Esophagus muscularis mucosa (tissue), 4 donors: Measurements from ENCODE around the gene PRAMEF20. TPM values are rescaled to one million over a fixed set of nuclear protein-coding genes. Genes with fewer than 3 reads are reported as not detected.

ENCODE experiments used
- DNase-seq: peaks from one replicate; pipeline ENCODE4 v3.0.0-alpha.2; 2017; ENCODE audit errors: extremely low spot score
- H3K27ac ChIP-seq, 4 donors: fragments of 200-600 bp; sonication (generic); replicated peaks in 1 of 4; 1 replicate in 3 of 4; 2 replicates in 1 of 4; pipeline ENCODE4 v1.5.1; 2016 to 2019; ENCODE audit warnings: mild to moderate bottlenecking in 1 of 4
- H3K27me3 ChIP-seq, 4 donors: fragments of 200-600 bp; sonication (generic); one replicate each; pipeline versions ENCODE4 v1.5.1 to v1.6.0; 2016 to 2019
- H3K36me3 ChIP-seq, 4 donors: fragments of 200-600 bp; sonication (generic); one replicate each; pipeline ENCODE4 v1.5.1; 2016 to 2019
- H3K4me1 ChIP-seq, 4 donors: fragments of 200-600 bp; sonication (generic); one replicate each; pipeline ENCODE4 v1.5.1; 2016 to 2019
- H3K4me3 ChIP-seq, 4 donors: fragments of 200-600 bp; sonication (generic); 1 replicate in 2 of 4; 2 replicates in 2 of 4; pipeline ENCODE4 v1.5.1; 2016 to 2019; ENCODE audit warnings: mild to moderate bottlenecking in 4 of 4, moderate library complexity in 1 of 4
- H3K9me3 ChIP-seq, 4 donors: fragments of 200-600 bp; sonication (generic); 1 replicate in 3 of 4; 2 replicates in 1 of 4; pipeline ENCODE4 v1.5.1; 2016 to 2019
- EP300 ChIP-seq: sonication (generic); formaldehyde crosslinking; IDR thresholded peaks from one replicate; pipeline ENCODE4 v1.6.1; 2017; ENCODE audit warnings: antibody characterized with exemption
- POLR2A ChIP-seq: fragments of 450-650 bp; IDR thresholded peaks from one replicate; pipeline ENCODE4 v1.6.1; 2017; ENCODE audit warnings: antibody characterized with exemption, moderate library complexity, mild to moderate bottlenecking, low read depth
- POLR2AphosphoS5 ChIP-seq, 2 donors: sonication (generic); formaldehyde crosslinking; IDR thresholded peaks; one replicate each; pipeline ENCODE4 v1.6.1; 2017; ENCODE audit warnings: antibody characterized with exemption in 2 of 2
- WGBS: methylation state at CpG from one replicate; pipeline ENCODE4 v1.1.5; 2018; 5-methylcytosine and 5-hydroxymethylcytosine counted together
- intact Hi-C: fragments of 100-400 bp; cut with DNase I; formaldehyde crosslinking; loops from one replicate; pipeline ENCODE4 v1.15.1; 2023
- total RNA-seq, 4 donors: library from RNA; depleted of rRNA; stranded (reverse); fragments of >200 nt; gene quantifications; one replicate each; pipeline versions ENCODE4 v1.1.0 to v1.2.1, GENCODE V29; 2016
- TF ChIP-seq, protein P1 (sequence below), 3 experiments: fragments of 200-600 bp in 2 of 3; fragments of 450-650 bp in 1 of 3; sonication (generic) in 2 of 3; IDR thresholded peaks; one replicate each; pipeline ENCODE4 v1.5.1; 2017 to 2019; ENCODE audit warnings: antibody characterized with exemption in 3 of 3, mild to moderate bottlenecking in 2 of 3, moderate library complexity in 1 of 3

PRAMEF20 gene
- total RNA-seq, 4 donors from 2014 or later: not detected

DNA sequence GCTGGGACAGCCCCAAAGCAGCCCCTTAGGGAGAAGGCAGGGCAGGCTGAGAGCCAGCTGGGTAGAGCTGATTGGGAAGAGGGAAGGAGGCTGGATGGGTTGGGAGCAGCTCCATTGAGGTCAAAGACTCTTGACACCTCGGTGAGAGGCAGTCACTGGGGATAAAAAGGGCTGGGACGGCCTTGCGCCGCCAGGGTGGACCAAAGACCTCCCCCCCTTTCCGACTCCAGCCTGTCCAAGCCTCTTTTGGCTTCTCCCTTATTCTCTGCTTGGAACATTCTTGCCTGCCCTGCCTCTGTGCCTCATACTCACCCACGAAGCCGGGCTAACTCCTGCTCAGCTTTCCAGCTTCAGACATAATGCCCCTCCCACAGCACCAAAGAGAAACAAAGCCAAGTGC is 52.4 kb downstream of the PRAMEF20 start:
- TF ChIP-seq EP300: no peak
- TF ChIP-seq, protein P1, sequence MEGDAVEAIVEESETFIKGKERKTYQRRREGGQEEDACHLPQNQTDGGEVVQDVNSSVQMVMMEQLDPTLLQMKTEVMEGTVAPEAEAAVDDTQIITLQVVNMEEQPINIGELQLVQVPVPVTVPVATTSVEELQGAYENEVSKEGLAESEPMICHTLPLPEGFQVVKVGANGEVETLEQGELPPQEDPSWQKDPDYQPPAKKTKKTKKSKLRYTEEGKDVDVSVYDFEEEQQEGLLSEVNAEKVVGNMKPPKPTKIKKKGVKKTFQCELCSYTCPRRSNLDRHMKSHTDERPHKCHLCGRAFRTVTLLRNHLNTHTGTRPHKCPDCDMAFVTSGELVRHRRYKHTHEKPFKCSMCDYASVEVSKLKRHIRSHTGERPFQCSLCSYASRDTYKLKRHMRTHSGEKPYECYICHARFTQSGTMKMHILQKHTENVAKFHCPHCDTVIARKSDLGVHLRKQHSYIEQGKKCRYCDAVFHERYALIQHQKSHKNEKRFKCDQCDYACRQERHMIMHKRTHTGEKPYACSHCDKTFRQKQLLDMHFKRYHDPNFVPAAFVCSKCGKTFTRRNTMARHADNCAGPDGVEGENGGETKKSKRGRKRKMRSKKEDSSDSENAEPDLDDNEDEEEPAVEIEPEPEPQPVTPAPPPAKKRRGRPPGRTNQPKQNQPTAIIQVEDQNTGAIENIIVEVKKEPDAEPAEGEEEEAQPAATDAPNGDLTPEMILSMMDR (IDR thresholded peaks at IDR 0.05): no peak
- no peaks in the 10 kb centered on the region for H3K36me3 ChIP-seq
- WGBS: 77% methylated on average over 7 of the region's 7 CpGs
- no peaks in the 10 kb centered on the region for H3K9me3 ChIP-seq
- H3K4me3 ChIP-seq: no peak overlapping the region
- H3K4me1 ChIP-seq: no peaks in the 10 kb centered on the region
- no peak for DNase-seq
- peaks cover 0 to 65% (median 0%) of the 10 kb centered on the region in 4 donors for H3K27me3 ChIP-seq
- intact Hi-C loops: no loop called here
- no peak overlapping the region for H3K27ac ChIP-seq

DNA sequence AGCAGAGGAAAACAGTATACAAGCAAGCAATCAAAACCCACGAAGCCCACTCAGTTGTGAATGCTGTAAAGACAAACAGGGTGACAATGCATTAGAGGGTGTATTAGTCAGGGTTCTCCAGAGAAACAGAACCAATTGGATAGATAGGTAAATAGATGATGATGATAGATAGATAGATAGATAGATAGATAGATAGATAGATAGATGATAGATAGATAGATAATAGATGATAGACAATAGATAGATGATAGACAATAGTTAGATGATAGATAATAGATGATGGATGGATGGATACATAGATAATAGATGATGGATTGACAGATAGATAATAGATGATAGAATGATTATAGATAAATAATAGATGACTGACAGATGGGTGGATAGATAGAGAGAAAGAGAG is 55.3 kb downstream of the PRAMEF20 start:
- no peaks in the 10 kb centered on the region for H3K36me3 ChIP-seq
- peaks cover 0 to 51% (median 0%) of the 10 kb centered on the region in 4 donors for H3K27me3 ChIP-seq
- no peak overlapping the region for H3K4me3 ChIP-seq
- DNase-seq: no peak
- intact Hi-C loops: no loop called here
- no peak overlapping the region for H3K27ac ChIP-seq
- WGBS: 87% methylated on average over 1 of the region's 1 CpG
- H3K4me1 ChIP-seq: no peaks in the 10 kb centered on the region
- no peaks in the 10 kb centered on the region for H3K9me3 ChIP-seq
- TF ChIP-seq POLR2A (no peak), EP300 (no peak), POLR2AphosphoS5 (IDR thresholded peaks at IDR 0.05) (no peak)
- TF ChIP-seq, protein P1 (IDR thresholded peaks at IDR 0.05): no peak

DNA sequence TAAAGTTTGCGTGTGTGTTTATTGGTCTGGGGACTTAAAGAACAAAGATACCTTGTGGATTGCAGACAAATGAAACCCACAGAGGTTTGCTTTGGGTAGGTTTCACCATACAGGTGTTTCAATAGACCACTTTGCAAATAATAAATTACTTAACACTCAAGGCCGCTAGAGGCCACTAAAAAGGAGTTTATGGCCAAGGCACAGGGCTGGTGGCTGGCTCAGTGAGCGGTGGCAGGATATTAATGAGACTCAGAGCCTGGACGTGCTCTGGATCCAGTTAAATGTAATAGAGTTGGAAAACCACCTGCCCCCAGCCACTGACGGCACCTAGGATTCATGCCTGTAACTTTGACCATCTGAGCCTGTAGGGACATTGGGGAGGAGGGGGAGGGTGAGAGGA is 59.1 kb downstream of the PRAMEF20 start:
- H3K9me3 ChIP-seq: peaks cover 0 to 2% (median 0%) of the 10 kb centered on the region in 4 donors
- TF ChIP-seq, protein P1 (IDR thresholded peaks at IDR 0.05): no peak
- no peak for TF ChIP-seq POLR2AphosphoS5 (IDR thresholded peaks at IDR 0.05)
- TF ChIP-seq POLR2A: no peak
- TF ChIP-seq EP300: no peak
- no peaks in the 10 kb centered on the region for H3K4me1 ChIP-seq
- DNase-seq: no peak
- 43% methylated on average over 5 of the region's 5 CpGs for WGBS
- no peak overlapping the region for H3K4me3 ChIP-seq
- intact Hi-C loops: no loop called here
- H3K27me3 ChIP-seq: peaks cover 0 to 31% (median 0%) of the 10 kb centered on the region in 4 donors
- H3K36me3 ChIP-seq: no peaks in the 10 kb centered on the region
- H3K27ac ChIP-seq: no peak overlapping the region

Other genes with a start within 250 kb of the PRAMEF20 start
- gene HNRNPCL4, start 244.8 kb upstream of the PRAMEF20 start, total RNA-seq: not detected
- gene PRAMEF9, start 238.6 kb upstream of the PRAMEF20 start, total RNA-seq: not detected
- not detected for gene PRAMEF13, start 209.0 kb upstream of the PRAMEF20 start, total RNA-seq
- gene PRAMEF18, start 184.3 kb upstream of the PRAMEF20 start, total RNA-seq: not detected
- gene PRAMEF5, start 156.3 kb upstream of the PRAMEF20 start, total RNA-seq: not detected
- not detected for gene PRAMEF8, start 125.3 kb upstream of the PRAMEF20 start, total RNA-seq
- not detected for gene PRAMEF33, start 106.9 kb upstream of the PRAMEF20 start, total RNA-seq
- not detected for gene PRAMEF15, start 94.9 kb upstream of the PRAMEF20 start, total RNA-seq
- not detected for gene PRAMEF14, start 63.3 kb upstream of the PRAMEF20 start, total RNA-seq
- not detected for gene PRAMEF19, start 38.5 kb upstream of the PRAMEF20 start, total RNA-seq
- not detected for gene PRAMEF17, start 20.8 kb upstream of the PRAMEF20 start, total RNA-seq
- gene LRRC38, start 103.6 kb downstream of the PRAMEF20 start, total RNA-seq: under 1 TPM in 1 of 4 donors, not detected in 3; 0.17 TPM
- 10 to 100 TPM in 3 of 4 donors, 1 to 10 TPM in 1; 6.9 to 23.6 (median 17.1) TPM for gene PDPN, start 173.4 kb downstream of the PRAMEF20 start, total RNA-seq